Gastrocnemius medialis (tissue), 4 donors: ENCODE measurements around the gene MTARC2.

Source experiments
- CTCF ChIP-seq, 5 experiments: fragments of 450-650 bp in 3 of 5; fragments of 200-600 bp in 2 of 5; sonication (generic) in 2 of 5; IDR thresholded peaks in 4 of 5; conservative IDR thresholded peaks in 1 of 5; 1 replicate in 4 of 5; 2 replicates in 1 of 5; pipeline ENCODE4 v1.5.1; 2016 to 2019; ENCODE audit warnings: antibody characterized with exemption in 5 of 5, mild to moderate bottlenecking in 3 of 5, moderate library complexity in 3 of 5
- POLR2A ChIP-seq, 2 donors: fragments of 450-650 bp; IDR thresholded peaks; one replicate each; pipeline ENCODE4 v1.6.1; 2017; ENCODE audit warnings: antibody characterized with exemption in 2 of 2, mild to moderate bottlenecking in 2 of 2, moderate library complexity in 2 of 2

GRCh38 chr1:220698607-220699016 lies 49.5 kb upstream of the MTARC2 start:
- no peak for TF ChIP-seq CTCF (IDR thresholded peaks at IDR 0.05 in 4 of 5, conservative IDR thresholded peaks at IDR 0.05 in 1 of 5)
- no peak for TF ChIP-seq POLR2A (IDR thresholded peaks at IDR 0.05)
